ENCODE data around the gene TRPM6.

Gene TRPM6

GRCh38 chr9:74770508-74771261 lies 117.0 kb downstream of the TRPM6 start:
- no peak for DNase-seq

GRCh38 chr9:74765481-74765971 lies 122.2 kb downstream of the TRPM6 start:
- no peak for DNase-seq

DNA sequence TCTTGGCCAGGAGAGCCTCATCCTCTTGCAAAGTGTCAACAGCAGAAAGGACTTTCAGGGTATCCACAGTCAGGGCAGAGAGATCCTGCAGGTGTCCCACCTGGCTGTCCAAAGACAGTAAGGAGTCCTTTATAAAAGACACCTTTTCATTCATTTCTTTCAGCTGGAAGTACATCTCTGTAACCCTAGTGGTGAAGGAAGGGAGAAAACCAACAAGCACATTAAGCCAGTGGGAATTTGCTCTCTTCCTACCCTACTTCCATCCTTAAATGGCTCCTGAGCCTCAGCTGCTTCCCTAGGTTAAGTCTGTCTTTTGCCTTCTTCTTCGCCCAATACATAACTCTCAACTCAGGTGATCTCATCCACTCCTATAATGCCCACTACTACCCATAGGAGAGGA lies 124.8 kb downstream of the TRPM6 start:
- DNase-seq: no peak

DNA sequence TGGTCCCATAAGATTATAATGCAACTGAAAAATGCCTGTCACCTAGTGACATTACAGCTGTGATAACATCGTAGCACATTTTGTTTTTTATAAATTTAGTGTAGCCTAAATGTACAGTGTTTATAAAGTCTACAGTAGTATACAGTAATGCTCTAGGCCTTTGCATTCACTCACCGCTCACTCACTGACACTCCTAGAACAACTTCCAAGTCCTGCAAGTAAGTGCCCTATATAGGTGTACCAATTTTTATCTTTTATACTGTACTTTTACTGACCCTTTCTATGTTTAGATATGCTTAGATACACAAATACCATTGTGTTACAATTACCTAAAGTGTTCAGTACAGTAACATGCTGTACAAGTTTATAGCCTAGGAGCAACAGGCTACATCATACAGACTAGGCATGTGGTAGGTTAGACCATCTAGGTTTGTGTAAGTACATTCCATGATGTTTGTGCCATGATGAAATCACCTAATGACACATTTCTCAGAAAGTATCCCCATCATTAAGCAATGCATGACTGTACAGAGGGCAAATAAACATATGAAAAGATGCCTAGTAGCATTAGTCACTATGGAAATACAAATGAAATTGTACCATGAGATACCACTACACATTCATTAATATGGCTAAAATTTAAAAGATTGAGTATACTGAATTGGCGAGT lies 127.6 kb downstream of the TRPM6 start:
- DNase-seq: no peak

- no peak for DNase-seq
Measured at GRCh38 chr9:74755999-74756398, 131.7 kb downstream of the TRPM6 start.

DNA sequence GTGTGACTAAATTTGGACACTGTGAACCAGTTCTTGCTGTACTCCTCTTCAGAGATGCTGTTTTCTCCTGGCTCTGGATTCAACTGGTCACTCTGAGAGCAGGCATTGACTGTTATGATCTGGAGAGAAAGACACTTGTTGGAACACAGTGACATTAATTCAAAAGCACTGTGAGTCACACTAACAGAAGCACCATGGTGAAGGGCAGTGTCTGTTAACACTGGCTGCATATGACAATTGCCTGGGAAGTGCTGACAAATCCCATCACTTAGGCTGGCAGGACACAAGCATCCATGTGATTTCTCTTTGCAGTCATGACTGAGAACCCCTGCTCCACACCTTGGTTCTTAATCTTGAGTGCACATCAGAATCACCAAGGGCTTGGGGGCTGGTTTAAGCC lies 132.4 kb downstream of the TRPM6 start:
- DNase-seq: no peak

DNA sequence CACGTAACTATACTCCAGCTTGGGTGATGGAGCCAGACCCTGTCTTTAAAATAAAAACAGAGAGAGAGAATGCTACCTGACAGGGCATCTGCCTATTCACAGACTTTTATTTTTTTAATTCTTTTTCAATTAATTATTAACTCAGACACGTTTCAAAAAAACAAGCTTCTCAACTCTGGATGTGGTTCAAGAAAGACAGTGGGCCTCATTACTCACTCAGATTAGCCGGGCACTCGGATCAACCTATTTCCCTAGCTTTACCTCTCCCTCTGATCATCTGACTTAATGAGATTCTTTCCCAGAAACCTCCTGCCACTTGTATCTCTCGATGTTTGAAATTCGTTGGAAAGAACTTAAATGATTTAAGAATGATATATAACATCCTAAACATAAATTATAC lies 134.1 kb downstream of the TRPM6 start:
- DNase-seq: no peak

- no peak for DNase-seq
Measured at GRCh38 chr9:74748966-74749365, 138.8 kb downstream of the TRPM6 start.

DNA sequence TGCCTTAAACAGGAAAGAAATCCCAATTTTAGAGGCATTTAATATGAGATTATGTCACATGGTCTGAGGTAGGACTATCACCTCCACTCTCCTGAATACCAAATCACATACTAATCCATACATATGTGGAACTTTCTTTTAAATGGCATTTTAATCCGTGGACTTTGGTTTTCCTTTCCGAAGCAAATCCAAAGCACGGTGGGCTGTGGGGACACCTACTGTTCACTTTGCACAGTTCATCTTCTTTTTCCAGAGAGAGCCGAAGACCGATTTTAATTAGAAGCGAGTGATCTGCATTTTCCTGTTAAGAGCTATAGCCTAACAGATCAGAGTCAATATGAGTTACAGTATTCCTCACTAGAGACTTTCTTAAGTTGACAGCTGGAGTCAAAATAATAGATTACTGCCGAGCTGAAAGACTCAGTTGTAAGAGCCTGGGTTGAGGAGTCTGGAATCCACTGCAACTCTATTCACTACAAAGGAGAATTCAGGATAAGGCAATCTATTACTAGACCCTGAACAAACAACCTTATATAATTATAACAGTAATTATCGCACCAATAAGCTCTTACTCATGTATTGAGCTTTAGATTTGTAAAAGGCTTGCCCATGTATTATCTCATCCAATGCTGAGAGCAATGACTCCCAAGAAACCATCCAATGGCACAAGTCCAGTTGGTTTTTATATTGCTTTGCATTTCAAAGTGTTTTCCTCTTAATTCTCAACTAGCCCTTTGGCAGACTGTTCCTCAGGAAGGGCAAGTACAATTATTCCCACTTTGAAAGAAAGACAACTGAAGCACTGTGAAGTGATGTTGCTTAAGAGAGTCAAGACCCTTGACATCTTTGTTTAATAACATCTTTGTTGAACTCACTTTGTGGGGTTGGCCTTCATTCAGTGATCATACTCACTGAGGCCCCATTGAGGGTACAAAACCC lies 144.7 kb downstream of the TRPM6 start:
- DNase-seq: no peak

DNA sequence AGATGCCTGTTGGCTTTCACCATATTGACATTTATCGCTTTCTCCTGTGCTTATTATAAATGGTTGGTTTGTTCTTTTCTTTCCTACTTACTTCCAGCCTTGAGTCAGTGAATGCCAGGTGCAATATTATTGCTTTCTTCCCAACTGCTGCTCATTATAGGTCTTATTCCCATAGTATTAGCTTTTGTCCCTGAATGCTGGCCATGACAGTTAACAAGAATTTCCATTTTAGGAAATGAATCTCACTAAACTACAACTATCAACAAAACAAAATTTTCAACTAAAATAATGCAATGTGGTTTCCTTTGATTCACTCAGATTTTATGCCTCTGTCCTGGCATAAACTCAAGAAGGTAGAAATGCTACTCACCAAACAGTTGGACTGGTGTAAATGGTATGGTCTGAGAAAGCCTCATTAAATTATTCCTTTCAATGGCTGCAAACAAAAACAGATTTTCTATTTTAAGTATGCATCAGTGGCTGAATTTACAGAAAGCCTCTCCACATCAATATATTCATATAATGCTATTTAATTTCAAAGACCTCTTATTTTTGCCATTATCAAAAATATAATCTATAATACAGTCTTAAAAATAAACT lies 145.4 kb downstream of the TRPM6 start:
- no peak for DNase-seq

DNA sequence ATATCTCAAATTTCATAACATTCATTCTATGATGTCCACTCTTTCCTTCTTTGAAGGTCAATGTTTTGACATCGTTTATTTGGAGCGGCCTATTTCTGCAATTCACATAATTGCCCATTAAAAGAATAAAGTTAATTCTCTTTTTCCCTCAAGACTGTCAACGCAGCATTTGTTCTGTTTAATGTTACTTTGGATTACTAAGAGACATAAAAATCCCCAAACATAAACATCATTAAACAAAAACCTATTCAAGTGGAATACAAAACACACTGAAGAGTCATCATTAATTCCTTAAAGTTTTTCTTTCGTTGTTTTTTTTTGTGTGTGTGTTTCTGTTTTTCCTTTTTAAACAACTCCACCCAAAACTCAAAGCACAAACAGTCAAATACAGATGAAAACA lies 151.1 kb downstream of the TRPM6 start:
- DNase-seq: no peak

DNA sequence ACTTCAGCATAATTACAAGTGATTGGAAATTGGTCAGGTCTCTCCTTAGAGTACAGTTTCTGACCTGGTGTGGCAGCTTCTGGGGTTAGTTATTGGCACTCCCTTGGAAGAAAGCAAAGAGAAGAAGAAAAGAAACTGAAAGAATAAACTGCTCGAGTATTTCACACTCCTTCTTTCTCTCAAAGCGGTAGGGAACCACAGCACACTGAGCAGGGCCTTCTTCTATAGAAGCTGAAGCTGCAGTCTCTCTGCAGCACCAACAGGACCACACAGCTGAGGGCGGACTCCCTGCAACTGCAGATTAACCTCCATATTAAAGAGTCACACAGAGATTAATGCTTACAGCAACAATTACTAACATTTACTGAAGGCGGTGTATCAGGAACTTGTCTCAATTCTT lies 152.0 kb downstream of the TRPM6 start:
- no peak for DNase-seq

DNA sequence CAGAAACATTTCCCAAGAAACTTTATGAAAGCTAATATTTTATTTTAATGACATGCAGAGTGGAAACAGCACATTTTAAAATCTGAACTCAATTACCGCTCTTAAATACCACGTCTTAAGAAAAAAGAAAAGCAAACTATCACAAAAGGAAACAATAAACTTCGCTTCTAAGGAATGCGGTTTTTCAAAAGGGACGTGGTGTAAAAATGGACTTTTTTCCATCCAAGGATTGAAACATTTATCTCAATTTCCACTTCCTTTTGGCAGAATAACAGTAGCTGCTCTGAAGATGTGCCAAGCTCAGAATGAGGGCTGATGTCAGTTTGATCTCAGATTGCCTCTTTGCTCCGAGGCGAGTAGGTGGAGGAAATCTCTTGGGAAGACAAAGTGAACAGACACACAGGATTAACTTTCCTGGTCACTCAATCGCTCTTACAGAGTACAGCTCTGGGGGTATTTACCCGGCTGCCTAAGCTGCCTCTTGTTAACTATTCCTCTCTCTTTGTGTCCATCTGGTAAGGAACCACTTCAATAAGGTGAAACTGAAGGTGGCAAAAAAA lies 158.5 kb downstream of the TRPM6 start:
- no peak for DNase-seq

- DNase-seq: no peak
Measured at GRCh38 chr9:74728176-74728575, 159.5 kb downstream of the TRPM6 start.

DNA sequence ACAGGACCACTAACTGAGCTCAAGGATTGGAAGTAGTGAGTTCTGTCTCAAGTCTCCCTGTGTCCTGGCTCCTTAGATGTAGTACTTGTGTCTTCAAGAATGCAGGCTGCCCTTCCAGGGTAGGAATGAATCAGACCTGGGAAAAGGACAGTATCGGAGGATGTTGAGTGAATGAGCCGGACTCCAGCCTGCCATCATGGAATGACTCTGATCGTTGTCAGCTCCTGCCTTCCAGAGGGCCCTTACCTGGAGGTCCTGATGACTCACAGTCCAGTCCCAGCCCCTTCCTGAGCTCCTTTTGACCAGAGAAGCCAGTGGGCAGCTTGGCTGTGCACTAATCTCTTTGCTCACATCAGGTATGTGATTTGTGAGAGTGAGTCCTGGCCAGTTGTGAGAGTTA lies 161.1 kb downstream of the TRPM6 start:
- no peak for DNase-seq

DNA sequence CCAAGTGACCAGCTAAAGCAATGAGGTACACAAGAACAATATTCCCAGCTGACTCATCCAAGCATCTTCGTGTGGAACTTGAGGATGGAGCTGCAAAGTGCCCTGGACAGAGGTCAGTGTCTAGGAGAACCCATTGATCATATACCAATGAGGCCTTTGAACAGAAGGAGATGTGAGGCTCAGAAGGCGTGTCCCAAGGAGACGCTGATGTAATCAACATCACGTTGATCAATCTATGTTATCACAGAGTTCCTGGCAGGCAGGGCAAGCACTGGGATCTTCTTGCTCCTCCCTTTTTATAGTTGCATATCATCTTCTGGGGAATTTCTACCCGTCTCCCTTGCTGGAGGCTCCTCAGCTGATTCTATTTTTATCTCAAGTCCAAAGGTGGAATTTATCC lies 163.4 kb downstream of the TRPM6 start:
- DNase-seq: no peak

DNA sequence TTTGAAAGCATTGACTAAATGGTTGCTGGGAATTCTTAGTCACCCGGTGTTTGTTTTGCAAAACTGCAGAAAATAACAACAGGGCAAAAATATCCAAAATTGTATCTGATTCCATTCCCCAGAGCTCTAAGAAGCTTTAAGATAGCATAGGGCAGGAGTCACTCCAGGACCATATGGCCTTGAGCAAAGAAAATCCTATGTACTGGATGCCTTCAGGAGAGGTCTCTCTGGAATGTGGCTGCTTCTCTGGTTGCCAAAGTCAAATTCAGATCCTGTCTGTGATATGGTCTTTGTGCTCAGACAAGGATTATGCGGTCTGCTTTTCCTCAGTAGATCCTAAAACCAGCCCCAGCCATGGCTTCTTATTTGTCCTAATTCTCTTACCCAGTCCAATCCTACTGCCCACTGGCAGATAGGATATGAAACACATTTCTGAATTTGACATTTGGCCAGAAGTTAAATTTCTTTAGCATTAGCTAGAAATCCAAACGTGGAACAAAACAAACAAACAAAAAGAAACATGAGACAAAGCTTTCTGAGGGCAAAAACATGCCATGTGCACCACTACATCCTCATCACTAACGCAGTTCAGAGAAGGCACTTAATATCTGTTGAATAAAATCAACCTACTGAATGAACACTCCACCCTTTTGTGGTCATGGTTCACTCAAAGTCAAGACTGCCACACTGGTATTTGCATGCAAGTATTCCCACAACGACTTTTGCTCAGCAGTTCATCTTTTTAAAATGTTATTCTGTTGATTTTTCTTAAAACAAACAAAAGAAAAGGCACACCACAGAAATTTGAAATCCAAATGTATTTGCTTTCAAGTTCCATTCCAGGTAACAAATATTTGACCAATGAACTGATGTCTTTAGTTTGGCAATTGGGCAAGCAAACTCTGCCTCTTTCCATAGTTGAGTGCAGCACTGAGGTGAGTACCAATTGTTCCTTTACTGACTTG lies 165.7 kb downstream of the TRPM6 start:
- no peak for DNase-seq

DNA sequence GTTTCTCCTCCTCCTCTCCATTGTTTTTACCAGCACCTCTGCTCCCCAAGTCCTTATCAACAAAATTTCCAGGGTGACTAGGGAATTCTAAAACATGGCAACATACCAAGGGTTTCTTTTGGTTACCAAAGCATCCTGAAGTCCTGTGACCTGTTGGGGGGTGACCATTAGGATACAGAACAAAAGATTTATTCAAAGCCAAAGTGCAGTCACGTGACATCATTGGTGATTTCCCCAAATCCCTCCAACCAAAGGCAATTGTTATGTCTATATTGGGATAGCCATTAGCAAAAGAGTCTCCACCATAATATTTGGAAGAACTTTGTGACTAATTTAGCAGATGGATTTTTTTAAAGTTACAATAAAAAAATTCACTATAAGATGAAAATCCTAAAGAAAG lies 168.4 kb downstream of the TRPM6 start:
- DNase-seq: no peak

DNA sequence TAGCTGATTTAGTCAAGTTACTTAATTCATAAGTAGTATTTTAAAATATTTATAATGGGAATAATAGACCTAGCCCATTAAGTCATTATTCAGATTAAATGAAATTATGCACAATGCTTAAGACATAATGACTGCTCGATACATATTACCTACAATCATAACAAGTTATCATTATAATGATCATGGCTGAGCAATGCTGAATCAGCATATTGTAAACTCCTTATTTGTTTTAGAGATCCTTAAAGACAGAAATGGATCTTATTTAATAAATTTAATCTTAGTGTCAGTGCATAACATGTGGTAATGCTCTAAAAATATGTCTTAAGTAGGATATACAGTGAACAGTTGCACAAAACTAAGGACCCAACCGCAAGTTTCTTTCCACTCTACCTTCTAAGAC lies 169.0 kb downstream of the TRPM6 start:
- DNase-seq: no peak

DNA sequence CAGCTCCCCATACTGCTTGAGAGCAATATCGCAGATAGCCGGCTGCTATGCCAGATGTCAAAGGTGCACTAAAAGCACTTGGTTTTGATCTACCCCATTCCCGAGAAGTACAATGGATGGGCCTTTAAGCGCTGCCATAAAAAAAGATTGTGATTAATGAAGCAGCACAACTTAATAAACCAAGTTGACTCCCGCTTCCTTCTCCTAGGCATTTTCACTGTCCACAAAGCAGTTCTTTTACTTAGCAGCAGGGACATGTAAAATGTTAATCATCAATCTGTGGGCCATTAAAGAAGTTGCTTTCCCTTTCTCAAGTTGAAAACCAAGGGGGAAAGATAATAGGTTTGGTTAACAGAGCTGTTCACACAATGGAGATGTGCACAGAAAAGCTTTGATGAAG lies 176.4 kb downstream of the TRPM6 start:
- DNase-seq: no peak

DNA sequence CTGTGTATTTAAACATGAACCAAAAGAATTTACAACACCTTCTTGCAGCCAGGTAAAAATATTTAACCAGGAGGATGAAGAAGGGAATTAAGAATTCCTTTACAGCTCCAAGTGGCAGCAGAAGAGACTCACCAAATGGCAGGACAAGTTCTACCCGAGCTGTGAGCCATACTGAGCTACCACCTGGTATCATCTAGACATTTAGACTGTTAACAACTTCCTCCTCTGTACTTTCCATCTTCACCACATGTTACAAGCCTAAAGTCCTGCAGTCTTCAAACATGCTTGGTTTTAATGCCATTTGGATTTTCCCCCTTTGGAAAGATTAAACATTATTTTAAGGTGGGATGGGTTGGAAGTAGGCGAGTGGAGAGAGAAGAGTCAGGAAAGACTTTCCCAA lies 190.2 kb downstream of the TRPM6 start:
- no peak for DNase-seq

DNA sequence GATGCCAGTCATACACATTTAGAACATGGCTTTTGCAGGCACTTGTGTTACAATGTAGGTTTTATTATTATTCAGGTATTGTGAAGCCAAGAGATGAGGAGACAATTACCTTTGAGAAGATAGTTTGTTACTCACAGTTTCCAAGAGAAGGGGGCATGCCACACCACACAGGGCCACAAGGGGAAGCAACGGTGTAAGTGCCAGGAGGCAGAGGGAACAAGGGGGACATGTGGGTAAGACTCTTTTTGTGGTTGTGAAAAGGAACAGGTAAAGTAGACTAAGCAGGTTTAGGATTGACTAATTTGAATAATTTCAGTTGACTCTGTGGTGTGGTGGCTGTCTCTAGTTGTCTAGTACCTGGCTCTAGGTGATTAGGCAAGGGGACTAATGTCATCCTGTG lies 191.2 kb downstream of the TRPM6 start:
- no peak for DNase-seq
